GM12878 (cell line): ENCODE results near the gene C3orf22. TPM values are rescaled to one million over a fixed set of nuclear protein-coding genes. Genes with fewer than 3 reads are reported as not detected.

Experiments used
- ATAC-seq: fragments of 200-7000 bp; cut with Tn5 transposase; 3 replicates; pipeline ENCODE4 v1.9.1; 2020; ENCODE audit warnings: mild to moderate bottlenecking, moderate library complexity
- BruUV-seq: library from RNA; stranded (reverse); fragments of 400-500 nt; replicated peaks from 2 replicates; lab custom pipeline; 2021; lab: Mats Ljungman, UMichigan
- CTCF ChIA-PET: fragments of 300-600 bp; sonication (Branson Sonifier 250); formaldehyde crosslinking; extraction: SDS; loops from one replicate; lab custom pipeline; 2021; ENCODE audit warnings: inconsistent platforms; lab: Yijun Ruan, JAX
- POLR2A ChIA-PET: fragments of 350-600 bp; formaldehyde crosslinking; extraction: SDS; loops from one replicate; lab custom pipeline; 2021; ENCODE audit warnings: inconsistent platforms; lab: Charles Lee
- RAD21 ChIA-PET: fragments of 300-600 bp; sonication (Branson Sonifier 250); formaldehyde crosslinking; loops from one replicate; lab custom pipeline; 2023; ENCODE audit warnings: antibody characterized with exemption; ENCODE audit not compliant: unreplicated experiment; lab: Charles Lee
- SMC1A ChIA-PET: fragments of 300-600 bp; sonication (Branson Sonifier 250); formaldehyde crosslinking; loops from one replicate; lab custom pipeline; 2023; ENCODE audit not compliant: unreplicated experiment, uncharacterized antibody; lab: Charles Lee
- DNase-seq: peaks from one replicate; pipeline ENCODE4 v3.0.0-alpha.2; 2011; ENCODE audit warnings: low read depth, low spot score
- FAIRE-seq: peaks from 3 replicates; lab custom pipeline; 2011; peaks lifted over from hg19 to GRCh38; lab: Jason Lieb, UNC
- H2AFZ ChIP-seq: 2 replicates; pipeline ENCODE4 v1.6.0; 2011; ENCODE audit warnings: low read depth, low read length, control low read depth; ENCODE audit not compliant: control insufficient read depth
- H3K27ac ChIP-seq: 2 replicates; pipeline ENCODE4 v1.5.1; 2011; ENCODE audit warnings: control low read depth; ENCODE audit not compliant: control insufficient read depth, insufficient read depth
- H3K27me3 ChIP-seq, 2 experiments: replicated peaks in 1 of 2; 2 replicates each; pipeline versions ENCODE4 v1.6.0 to v1.6.1; 2011; ENCODE audit warnings: low read length in 1 of 2; ENCODE audit not compliant: control insufficient read depth in 2 of 2, insufficient read depth in 2 of 2
- H3K36me3 ChIP-seq, 2 experiments: 2 replicates each; pipeline ENCODE4 v1.5.1; 2011; ENCODE audit warnings: low read length in 1 of 2; ENCODE audit not compliant: control insufficient read depth in 2 of 2, insufficient read depth in 2 of 2
- H3K4me1 ChIP-seq: 2 replicates; pipeline ENCODE4 v1.6.1; 2011; ENCODE audit warnings: mild to moderate bottlenecking, low read length, moderate library complexity, mixed read lengths; ENCODE audit not compliant: control insufficient read depth, insufficient read depth
- H3K4me2 ChIP-seq: 2 replicates; pipeline ENCODE4 v1.6.0; 2011; ENCODE audit warnings: control low read depth; ENCODE audit not compliant: control insufficient read depth, insufficient read depth
- H3K4me3 ChIP-seq: fragments of 200-600 bp; sonication (generic); 2 replicates; pipeline ENCODE4 v1.5.1; 2016
- H3K79me2 ChIP-seq: 2 replicates; pipeline ENCODE4 v1.6.0; 2011; ENCODE audit warnings: low read length; ENCODE audit not compliant: control insufficient read depth, insufficient read depth
- H3K9ac ChIP-seq: 2 replicates; pipeline ENCODE4 v1.8.0; 2011; ENCODE audit warnings: low read length, control low read depth, mixed read lengths; ENCODE audit not compliant: control insufficient read depth, insufficient read depth
- H3K9me3 ChIP-seq: replicated peaks from 3 replicates; pipeline ENCODE4 v1.5.1; 2011; ENCODE audit warnings: mild to moderate bottlenecking, low read length; ENCODE audit not compliant: control insufficient read depth, insufficient read depth
- H4K20me1 ChIP-seq: 2 replicates; pipeline ENCODE4 v1.6.0; 2011; ENCODE audit not compliant: control insufficient read depth, insufficient read depth
- CHD2 ChIP-seq: IDR thresholded peaks from 2 replicates; pipeline ENCODE4 v1.6.1; 2011; ENCODE audit warnings: low read depth, low read length, improper control_type of control experiment, borderline replicate concordance
- CREB1 ChIP-seq: IDR thresholded peaks from 2 replicates; pipeline ENCODE4 v1.6.1; 2012; ENCODE audit warnings: low read depth, mild to moderate bottlenecking, inconsistent platforms
- GABPA ChIP-seq: IDR thresholded peaks from 2 replicates; pipeline ENCODE4 v1.6.1; 2014; ENCODE audit warnings: antibody characterized with exemption, low read depth, mild to moderate bottlenecking, inconsistent platforms
- HDGF ChIP-seq: fragments of 450-650 bp; IDR thresholded peaks from 2 replicates; pipeline ENCODE4 v1.6.1; 2016; ENCODE audit warnings: antibody characterized with exemption
- JUNB ChIP-seq: IDR thresholded peaks from 2 replicates; pipeline ENCODE4 v1.6.1; 2016; ENCODE audit warnings: antibody characterized with exemption, mild to moderate bottlenecking
- NFYB ChIP-seq: IDR thresholded peaks from 2 replicates; pipeline ENCODE4 v1.6.1; 2011; ENCODE audit warnings: low read depth, mild to moderate bottlenecking, low read length, improper control_type of control experiment, moderate library complexity; ENCODE audit not compliant: insufficient read depth
- POU2F2 ChIP-seq: IDR thresholded peaks from 3 replicates; pipeline ENCODE4 v1.6.1; 2011; ENCODE audit warnings: low read depth, mild to moderate bottlenecking, low read length, borderline replicate concordance
- SIN3A ChIP-seq: IDR thresholded peaks from 2 replicates; pipeline ENCODE4 v1.6.1; 2012; ENCODE audit warnings: low read depth, low read length, improper control_type of control experiment
- SREBF2 ChIP-seq: IDR thresholded peaks from 2 replicates; pipeline ENCODE4 v1.6.1; 2012; ENCODE audit warnings: mild to moderate bottlenecking, low read length
- STAT1 ChIP-seq: fragments of 450-650 bp; conservative IDR thresholded peaks from 2 replicates; pipeline ENCODE4 v1.6.1; 2014; ENCODE audit warnings: antibody characterized with exemption, mild to moderate bottlenecking
- USF1 ChIP-seq: IDR thresholded peaks from 2 replicates; pipeline ENCODE4 v1.6.1; 2011; ENCODE audit warnings: borderline replicate concordance, low read depth, mild to moderate bottlenecking, moderate library complexity, mixed read lengths, low read length; ENCODE audit not compliant: insufficient read depth; ENCODE audit errors: extremely low read length
- YBX1 ChIP-seq: fragments of 450-650 bp; IDR thresholded peaks from 2 replicates; pipeline ENCODE4 v1.6.1; 2016; ENCODE audit warnings: antibody characterized with exemption
- ZBTB11 ChIP-seq: fragments of 450-650 bp; formaldehyde crosslinking; IDR thresholded peaks from 2 replicates; pipeline ENCODE4 v1.5.0; 2022; ENCODE audit warnings: mild to moderate bottlenecking, missing genetic modification characterization
- ZNF622 ChIP-seq: fragments of 450-650 bp; IDR thresholded peaks from 2 replicates; pipeline ENCODE4 v1.6.1; 2017; ENCODE audit warnings: mild to moderate bottlenecking, inconsistent platforms
- ZSCAN29 ChIP-seq: fragments of 450-650 bp; IDR thresholded peaks from 2 replicates; pipeline ENCODE4 v1.6.1; 2017; ENCODE audit warnings: mild to moderate bottlenecking, moderate library complexity
- WGBS: methylation state at CpG from one replicate; pipeline ENCODE4 v1.1.6; 2016; ENCODE audit warnings: low lambda C conversion rate; ENCODE audit not compliant: insufficient replicate concordance, insufficient coverage; ENCODE audit errors: missing lambda C conversion rate; 5-methylcytosine and 5-hydroxymethylcytosine counted together
- in situ Hi-C: fragments of 300-500 bp; cut with MboI; formaldehyde crosslinking; loops from 9 replicates; pipeline ENCODE4 v1.14.3; 2018; ENCODE audit warnings: mixed read lengths
- intact Hi-C: fragments of 100-400 bp; cut with micrococcal nuclease; formaldehyde crosslinking; loops from one replicate; pipeline ENCODE4 v1.14.2; 2022; ENCODE audit not compliant: unreplicated experiment
- polyA plus RNA-seq, 11 experiments: library from polyadenylated mRNA; depleted of rRNA in 4 of 11; unstranded in 6 of 11; stranded (reverse) in 5 of 11; fragments of >200 nt; fragmentation: Nextera tagmentation in 4 of 11; fragmentation: Illumina TruSeq in 1 of 11; extraction: Ambion mirVana in 4 of 11; extraction: Trizol in 1 of 11; gene quantifications; 1 replicate in 1 of 11; 2 replicates in 10 of 11; pipeline versions ENCODE4 v1.2.1 to v1.2.3, GENCODE V29; 2011 to 2016; ENCODE audit warnings: inconsistent platforms in 2 of 11, missing spikeins in 2 of 11, low read depth in 1 of 11
- total RNA-seq, 4 experiments: library from RNA; depleted of rRNA in 3 of 4; stranded (reverse); fragments of >200 nt in 3 of 4; fragmentation: Illumina TruSeq in 1 of 4; extraction: Trizol in 1 of 4; gene quantifications; 2 replicates each; pipeline versions ENCODE4 v1.2.1 to v1.2.3, GENCODE V29; 2013 to 2021
- TF ChIP-seq, protein P1 (sequence below): IDR thresholded peaks from 2 replicates; pipeline ENCODE4 v1.6.1; 2011; ENCODE audit warnings: low read depth, low read length, improper control_type of control experiment, borderline replicate concordance

The C3orf22 gene
- total and polyA plus RNA-seq, 10 of the 15 experiments (the other 5 are each of a cell fraction or from before 2014, with no cell fraction given): not detected

GRCh38 chr3:126550488-126551051 lies 8.2 kb downstream of the C3orf22 start:
- no peak for FAIRE-seq

More at GRCh38 chr3:126550488-126551051, 8.2 kb downstream of the C3orf22 start:
- BruUV-seq: no TSS peak
- ChIA-PET CTCF (no interaction called here), POLR2A (no interaction called here), RAD21 (no interaction called here), SMC1A (no interaction called here)
- Histone ChIP-seq H3K4me1 (no peaks in the 10 kb centered on the region), H3K4me3 (no peak overlapping the region), H2AFZ (no peak overlapping the region), H3K79me2 (no peaks in the 10 kb centered on the region), H3K9me3 (no peaks in the 10 kb centered on the region), H3K27me3 (peaks cover 3 to 10% of the 10 kb centered on the region in 2 experiments; a peak in 3 of 4 replicates), H3K27ac (no peak overlapping the region), H4K20me1 (no peaks in the 10 kb centered on the region), H3K9ac (no peak overlapping the region), H3K4me2 (no peak overlapping the region), H3K36me3 (no peaks in the 10 kb centered on the region)
- TF ChIP-seq USF1 (no peak), SREBF2 (no peak), NFYB (no peak), CREB1 (no peak), ZNF622 (no peak), ZBTB11 (CRISPR knock-in tag) (no peak), SIN3A (no peak), JUNB (no peak), STAT1 (no peak), POU2F2 (no peak), ZSCAN29 (no peak), YBX1 (no peak), GABPA (no peak), CHD2 (no peak), HDGF (no peak)
- TF ChIP-seq, protein P1, sequence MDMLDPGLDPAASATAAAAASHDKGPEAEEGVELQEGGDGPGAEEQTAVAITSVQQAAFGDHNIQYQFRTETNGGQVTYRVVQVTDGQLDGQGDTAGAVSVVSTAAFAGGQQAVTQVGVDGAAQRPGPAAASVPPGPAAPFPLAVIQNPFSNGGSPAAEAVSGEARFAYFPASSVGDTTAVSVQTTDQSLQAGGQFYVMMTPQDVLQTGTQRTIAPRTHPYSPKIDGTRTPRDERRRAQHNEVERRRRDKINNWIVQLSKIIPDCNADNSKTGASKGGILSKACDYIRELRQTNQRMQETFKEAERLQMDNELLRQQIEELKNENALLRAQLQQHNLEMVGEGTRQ: no peak
- in situ Hi-C loops (no loop called here), intact Hi-C loops (no loop called here)
- DNase-seq (no peak), ATAC-seq (no peak)
- WGBS: 46% methylated on average over 11 of the region's 11 CpGs
